ENCODE data around the gene ZNF311. TPM values are rescaled to one million over a fixed set of nuclear protein-coding genes. Genes with fewer than 3 reads are reported as not detected.

ZNF311 gene
- total RNA-seq, 1 donor from 2014 or later, result 1.7 TPM

- H3K36me3 Mint-ChIP-seq (ENCODE audit: unreplicated experiment), result no peaks in the 10 kb centered on the region
- no peak overlapping the region for H3K4me3 Mint-ChIP-seq (ENCODE audit: unreplicated experiment)
- no peaks in the 10 kb centered on the region for H3K27me3 Mint-ChIP-seq (ENCODE audit: unreplicated experiment)
- TF ChIP-seq CTCF (IDR thresholded peaks at IDR 0.05), result no peak
- H3K4me1 Mint-ChIP-seq (ENCODE audit: unreplicated experiment), result peaks cover 31% of the 10 kb centered on the region
- no peaks in the 10 kb centered on the region for H3K9me3 Mint-ChIP-seq (ENCODE audit: unreplicated experiment)
- DNase-seq (ENCODE audit: extremely low spot score, unreplicated experiment), result no peak
- H3K27ac Mint-ChIP-seq (ENCODE audit: unreplicated experiment), result no peak overlapping the region
These were observed 59.8 kb downstream of the ZNF311 start for GRCh38 chr6:28945349-28945748.

Other genes starting within 250 kb of the ZNF311 start
- gene TRIM27, start 81.3 kb downstream of the ZNF311 start, total RNA-seq, result 55.7 and 58.3 TPM in 2 replicates
- not detected in 2 replicates for gene OR2W1, start 39.9 kb upstream of the ZNF311 start, total RNA-seq
- not detected in 2 replicates for gene OR2B3, start 82.0 kb upstream of the ZNF311 start, total RNA-seq
- gene OR2J1, start 94.2 kb upstream of the ZNF311 start, total RNA-seq, result not detected in 2 replicates
- gene OR2J3, start 102.7 kb upstream of the ZNF311 start, total RNA-seq, result not detected in 2 replicates
- not detected in 2 replicates for gene OR2J2, start 165.6 kb upstream of the ZNF311 start, total RNA-seq